ENCODE results near the gene CCDC142.

CCDC142 gene

GRCh38 chr2:74482801-74483674 lies at the start of gene CCDC142, which contains the start of gene TTC31:
Gene CCDC142 (minus strand): TSS chr2:74482998. CDS start chr2:74482837, 161 bp downstream.
Gene TTC31 (plus strand): TSS chr2:74483081. CDS start chr2:74483096, 15 bp downstream.
- DNase-seq (ENCODE audit: low read depth in 2 of 2): peak; percentile 73 to 81

GRCh38 chr2:74532222-74532621 lies 49.4 kb upstream of the CCDC142 start:
- no peak for DNase-seq (ENCODE audit: low read depth in 2 of 2)

- DNase-seq (ENCODE audit: low read depth in 2 of 2): no peak
Observed at GRCh38 chr2:74531666-74532065, 48.9 kb upstream of the CCDC142 start.

GRCh38 chr2:74530239-74531187 lies 47.7 kb upstream of the CCDC142 start:
- DNase-seq (ENCODE audit: low read depth in 2 of 2): no peak

GRCh38 chr2:74529357-74530238 lies 46.8 kb upstream of the CCDC142 start, which contains the start of the genes AUP1 and HTRA2:
Gene AUP1 (minus strand): TSS chr2:74529706. CDS start chr2:74529629, 77 bp downstream.
Gene HTRA2 (plus strand): TSS chr2:74529933. CDS start chr2:74530007, 74 bp downstream.
- DNase-seq (ENCODE audit: low read depth in 2 of 2): peak; percentile 66 to 71

GRCh38 chr2:74528600-74529356 lies 46.0 kb upstream of the CCDC142 start:
- DNase-seq (ENCODE audit: low read depth in 2 of 2): no peak

GRCh38 chr2:74527741-74528140 lies 44.9 kb upstream of the CCDC142 start:
- DNase-seq (ENCODE audit: low read depth in 2 of 2): no peak

- no peak for DNase-seq (ENCODE audit: low read depth in 2 of 2)
Observed at GRCh38 chr2:74526649-74527230, 43.9 kb upstream of the CCDC142 start.

GRCh38 chr2:74525717-74526648 lies 43.2 kb upstream of the CCDC142 start, which contains the start of gene DQX1:
Gene DQX1 (minus strand): TSS chr2:74526231. CDS start chr2:74525729, 502 bp downstream.
- no peak for DNase-seq (ENCODE audit: low read depth in 2 of 2)

GRCh38 chr2:74524955-74525716 lies 42.3 kb upstream of the CCDC142 start:
- no peak for DNase-seq (ENCODE audit: low read depth in 2 of 2)

GRCh38 chr2:74524005-74524404 lies 41.2 kb upstream of the CCDC142 start:
- no peak for DNase-seq (ENCODE audit: low read depth in 2 of 2)

GRCh38 chr2:74522516-74522915 lies 39.7 kb upstream of the CCDC142 start:
- DNase-seq (ENCODE audit: low read depth in 2 of 2): no peak

GRCh38 chr2:74516650-74517049 lies 33.9 kb upstream of the CCDC142 start:
- no peak for DNase-seq (ENCODE audit: low read depth in 2 of 2)

GRCh38 chr2:74515981-74516633 lies 33.3 kb upstream of the CCDC142 start:
- DNase-seq (ENCODE audit: low read depth in 2 of 2): peak; percentile 37 to 52

GRCh38 chr2:74515271-74515980 lies 32.6 kb upstream of the CCDC142 start:
- no peak for DNase-seq (ENCODE audit: low read depth in 2 of 2)

GRCh38 chr2:74514368-74515270 lies 31.8 kb upstream of the CCDC142 start, which contains the start of gene TLX2:
Gene TLX2 (plus strand): TSS chr2:74514450. CDS start chr2:74514807, 357 bp downstream.
- DNase-seq (ENCODE audit: low read depth in 2 of 2): no peak
